Endothelial cell (in vitro differentiated cells): Measurements from ENCODE around the gene GCGR. TPM values are rescaled to one million over a fixed set of nuclear protein-coding genes. Genes with fewer than 3 reads are reported as not detected.

Experiments
- DNase-seq: peaks from one replicate; pipeline ENCODE4 v3.0.0; 2021; ENCODE audit warnings: low spot score
- H3K27ac Mint-ChIP-seq: one replicate; pipeline ENCODE4 v1.8.0; 2021; ENCODE audit warnings: mixed read lengths, inconsistent platforms; ENCODE audit not compliant: unreplicated experiment
- H3K27me3 Mint-ChIP-seq: one replicate; pipeline ENCODE4 v1.8.0; 2021; ENCODE audit warnings: mild to moderate bottlenecking, moderate library complexity, mixed read lengths, inconsistent platforms; ENCODE audit not compliant: unreplicated experiment
- H3K36me3 Mint-ChIP-seq: one replicate; pipeline ENCODE4 v1.8.0; 2021; ENCODE audit warnings: mild to moderate bottlenecking, low read depth, mixed read lengths, inconsistent platforms; ENCODE audit not compliant: unreplicated experiment
- H3K4me1 Mint-ChIP-seq: one replicate; pipeline ENCODE4 v1.8.0; 2021; ENCODE audit warnings: mild to moderate bottlenecking, mixed read lengths, inconsistent platforms; ENCODE audit not compliant: unreplicated experiment
- H3K4me3 Mint-ChIP-seq: one replicate; pipeline ENCODE4 v1.8.0; 2021; ENCODE audit warnings: mild to moderate bottlenecking, mixed read lengths, inconsistent platforms; ENCODE audit not compliant: unreplicated experiment
- H3K9me3 Mint-ChIP-seq: one replicate; pipeline ENCODE4 v1.8.0; 2021; ENCODE audit warnings: mixed read lengths, inconsistent platforms; ENCODE audit not compliant: unreplicated experiment
- CTCF ChIP-seq: fragments of 200-600 bp; sonication (generic); IDR thresholded peaks from one replicate; pipeline ENCODE4 v1.5.0; 2021; ENCODE audit warnings: antibody characterized with exemption; ENCODE audit not compliant: unreplicated experiment
- total RNA-seq: library from RNA; stranded (reverse); fragmentation: NEBNext Ultra II Directional; extraction: Animal tissue kit (Norgen Biotek cat#: 25700); gene quantifications from one replicate; pipeline ENCODE4 v1.2.1, GENCODE V29; 2021; ENCODE audit not compliant: unreplicated experiment

Gene GCGR
- total RNA-seq, 1 donor from 2014 or later = not detected

- Mint-ChIP-seq H3K4me1 (no peaks in the 10 kb centered on the region), H3K9me3 (no peaks in the 10 kb centered on the region), H3K36me3 (peaks cover 26% of the 10 kb centered on the region), H3K27ac (no peak overlapping the region), H3K27me3 (peaks cover 10% of the 10 kb centered on the region), H3K4me3 (peak overlapping the region; percentile 59)
- TF ChIP-seq CTCF = no peak
- no peak for DNase-seq
Measured at GRCh38 chr17:81843713-81844326, 39.9 kb downstream of the GCGR start.

GRCh38 chr17:81844327-81844851 lies 40.4 kb downstream of the GCGR start:
- DNase-seq = no peak
- Mint-ChIP-seq H3K4me1 (no peaks in the 10 kb centered on the region), H3K27ac (no peak overlapping the region), H3K27me3 (peaks cover 10% of the 10 kb centered on the region), H3K4me3 (peak overlapping the region; percentile 25), H3K36me3 (peaks cover 26% of the 10 kb centered on the region), H3K9me3 (no peaks in the 10 kb centered on the region)
- TF ChIP-seq CTCF = no peak

GRCh38 chr17:81844887-81845286 lies 40.9 kb downstream of the GCGR start:
- no peaks in the 10 kb centered on the region for H3K9me3 Mint-ChIP-seq
- TF ChIP-seq CTCF = no peak
- H3K4me3 Mint-ChIP-seq = peak overlapping the region; percentile 25
- H3K36me3 Mint-ChIP-seq = peaks cover 26% of the 10 kb centered on the region
- no peak for DNase-seq
- H3K27me3 Mint-ChIP-seq = peaks cover 10% of the 10 kb centered on the region
- no peaks in the 10 kb centered on the region for H3K4me1 Mint-ChIP-seq
- H3K27ac Mint-ChIP-seq = no peak overlapping the region

GRCh38 chr17:81845361-81845760 lies 41.4 kb downstream of the GCGR start:
- no peak for DNase-seq
- no peaks in the 10 kb centered on the region for H3K4me1 Mint-ChIP-seq
- TF ChIP-seq CTCF = no peak
- peaks cover 26% of the 10 kb centered on the region for H3K36me3 Mint-ChIP-seq
- no peak overlapping the region for H3K27ac Mint-ChIP-seq
- H3K4me3 Mint-ChIP-seq = no peak overlapping the region
- no peaks in the 10 kb centered on the region for H3K9me3 Mint-ChIP-seq
- peaks cover 10% of the 10 kb centered on the region for H3K27me3 Mint-ChIP-seq

GRCh38 chr17:81845881-81846742 lies 42.2 kb downstream of the GCGR start:
- Mint-ChIP-seq H3K9me3 (no peaks in the 10 kb centered on the region), H3K4me3 (no peak overlapping the region)

More at GRCh38 chr17:81845881-81846742, 42.2 kb downstream of the GCGR start:
- Mint-ChIP-seq H3K27me3 (peaks cover 10% of the 10 kb centered on the region), H3K27ac (no peak overlapping the region), H3K36me3 (peaks cover 27% of the 10 kb centered on the region), H3K4me1 (no peaks in the 10 kb centered on the region)
- DNase-seq = no peak
- no peak for TF ChIP-seq CTCF
